Measurements from ENCODE around the gene MESP1.
A peak's percentile ranks its signal among the peaks of the same experiment; 100 is the strongest.
"Not testable (repeated sequence)": the region's sequence is repeated elsewhere in the genome, so short reads cannot be mapped to it uniquely, and the experiment has no call there.

Gene MESP1

GRCh38 chr15:89783861-89784685, 33.0 kb upstream of the MESP1 start:
- no peaks in the 10 kb centered on the region for H3K36me3 ChIP-seq (ENCODE audit: control insufficient read depth in 2 of 2, insufficient read depth in 1 of 2, low read length in 2 of 2)
- no peak overlapping the region for H3K27ac ChIP-seq (ENCODE audit: extremely low read depth, low read depth, low read length)
- ChIA-PET CTCF (interaction anchor here (1.0 to 1.5 kb wide), 3 partner anchors 21 to 91 kb away, joined by 3 to 8 read pairs (median 7); no protein-coding TSS in a partner anchor), POLR2A (interaction anchor here (0.7 kb wide), 1 partner anchor 14 kb away, joined by 3 read pairs; no protein-coding TSS in a partner anchor)
- no peaks in the 10 kb centered on the region; the same call in 1 of the 2 replicates for H3K9me3 ChIP-seq (ENCODE audit: control insufficient read depth, insufficient read depth, low read depth, low read length)
- no peak for TF ChIP-seq ZNF513 (tag by site-specific recombination; IDR thresholded peaks at IDR 0.05)
- peak; percentile 54 for TF ChIP-seq KLF1 (tag by site-specific recombination; IDR thresholded peaks at IDR 0.05)
- no peaks in the 10 kb centered on the region for H3K4me1 ChIP-seq (ENCODE audit: control insufficient read depth, insufficient read depth, low read length)
- no peak overlapping the region for H3K4me3 ChIP-seq (ENCODE audit: low read depth, low read length)

GRCh38 chr15:89783111-89783860, 32.2 kb upstream of the MESP1 start:
- Histone ChIP-seq H3K4me1 (ENCODE audit: control insufficient read depth, insufficient read depth, low read length) (no peaks in the 10 kb centered on the region), H3K36me3 (ENCODE audit: control insufficient read depth in 2 of 2, insufficient read depth in 1 of 2, low read length in 2 of 2) (no peaks in the 10 kb centered on the region), H3K27ac (ENCODE audit: extremely low read depth, low read depth, low read length) (no peak overlapping the region), H3K9me3 (ENCODE audit: control insufficient read depth, insufficient read depth, low read depth, low read length) (no peaks in the 10 kb centered on the region; the same call in 1 of the 2 replicates), H3K4me3 (ENCODE audit: low read depth, low read length) (no peak overlapping the region)
- no peak for TF ChIP-seq ZBTB7A (tag by site-specific recombination; IDR thresholded peaks at IDR 0.05; ENCODE audit: low read depth)
- TF ChIP-seq ZNF48 (tag by site-specific recombination; IDR thresholded peaks at IDR 0.05): no peak
- no peak for TF ChIP-seq ZEB2 (tag by site-specific recombination; IDR thresholded peaks at IDR 0.05)
- no peak for TF ChIP-seq KLF7 (tag by site-specific recombination; IDR thresholded peaks at IDR 0.05; ENCODE audit: borderline replicate concordance)
- no peak for TF ChIP-seq ZNF404 (tag by site-specific recombination; IDR thresholded peaks at IDR 0.05)
- TF ChIP-seq PBX3 (CRISPR knock-in tag; IDR thresholded peaks at IDR 0.05): no peak
- peak; percentile 35; the same call in 1 of the 2 replicates for TF ChIP-seq TCF7L2 (IDR thresholded peaks at IDR 0.05; ENCODE audit: borderline replicate concordance, low read depth, low read length)
- TF ChIP-seq ZBTB11 (tag by site-specific recombination; conservative IDR thresholded peaks at IDR 0.05; ENCODE audit: low read depth): no peak
- ChIA-PET CTCF (interaction anchor here (1.0 to 1.5 kb wide), 3 partner anchors 20 to 91 kb away, joined by 3 to 8 read pairs (median 7); no protein-coding TSS in a partner anchor), POLR2A (interaction anchor here (0.6 to 0.7 kb wide), 2 partner anchors 14 to 196 kb away, joined by 3 read pairs; no protein-coding TSS in a partner anchor)

GRCh38 chr15:89782619-89782950, 31.5 kb upstream of the MESP1 start:
- H3K9me3 ChIP-seq (ENCODE audit: control insufficient read depth, insufficient read depth, low read depth, low read length); H3K36me3 ChIP-seq (ENCODE audit: control insufficient read depth in 2 of 2, insufficient read depth in 1 of 2, low read length in 2 of 2); H3K27ac ChIP-seq (ENCODE audit: extremely low read depth, low read depth, low read length); H3K4me3 ChIP-seq (ENCODE audit: low read depth, low read length); POLR2A ChIA-PET; H3K4me1 ChIP-seq (ENCODE audit: control insufficient read depth, insufficient read depth, low read length): not testable (repeated sequence)
- CTCF ChIA-PET: interaction anchor here (1.5 kb wide), 1 partner anchor 92 kb away, joined by 7 read pairs; no protein-coding TSS in a partner anchor
